Heart right ventricle (tissue), 16 donors: ENCODE results near the gene RAPGEF2. TPM values are rescaled to one million over a fixed set of nuclear protein-coding genes. Genes with fewer than 3 reads are reported as not detected.
"Not testable (repeated sequence)": the region's sequence is repeated elsewhere in the genome, so short reads cannot be mapped to it uniquely, and the experiment has no call there.

Experiments
- ATAC-seq, 8 donors: fragments of 200-7000 bp; cut with Tn5 transposase; one replicate each; pipeline ENCODE4 v1.9.1; 2020; ENCODE audit warnings: mild to moderate bottlenecking in 8 of 8, moderate library complexity in 8 of 8, moderate number of reproducible peaks in 1 of 8
- DNase-seq, 2 donors: peaks; one replicate each; pipeline ENCODE4 v3.0.0-alpha.2; 2020
- H3K27ac ChIP-seq, 10 donors: fragments of 200-600 bp; sonication (generic) in 2 of 10; one replicate each; pipeline versions ENCODE4 v1.5.0 to v1.8.0; 2020 to 2022; ENCODE audit warnings: mild to moderate bottlenecking in 3 of 10
- H3K27me3 ChIP-seq, 7 donors: fragments of 200-600 bp; one replicate each; pipeline ENCODE4 v1.8.0; 2021 to 2022; ENCODE audit warnings: mild to moderate bottlenecking in 2 of 7
- H3K36me3 ChIP-seq, 9 donors: fragments of 200-600 bp; sonication (generic) in 1 of 9; one replicate each; pipeline versions ENCODE4 v1.5.0 to v1.8.0; 2020 to 2022; ENCODE audit warnings: mild to moderate bottlenecking in 2 of 9
- H3K4me1 ChIP-seq, 9 donors: fragments of 200-600 bp; sonication (generic) in 1 of 9; one replicate each; pipeline versions ENCODE4 v1.5.0 to v1.8.0; 2020 to 2022; ENCODE audit warnings: mild to moderate bottlenecking in 4 of 9
- H3K4me3 ChIP-seq, 10 donors: fragments of 200-600 bp; sonication (generic) in 2 of 10; one replicate each; pipeline versions ENCODE4 v1.5.0 to v1.8.0; 2020 to 2022; ENCODE audit warnings: mild to moderate bottlenecking in 7 of 10, moderate library complexity in 2 of 10
- H3K9me3 ChIP-seq, 11 donors: fragments of 200-600 bp in 10 of 11; sonication (generic) in 2 of 11; one replicate each; pipeline versions ENCODE4 v1.5.0 to v1.8.0; 2013 to 2022; ENCODE audit warnings: mild to moderate bottlenecking in 2 of 11, control low read depth in 1 of 11, moderate library complexity in 1 of 11
- WGBS, 2 donors: extraction: QIAGEN DNeasy Blood & Tissue Kit; methylation state at CpG; one replicate each; pipeline ENCODE4 v1.1.7; 2013; ENCODE audit warnings: inconsistent platforms in 1 of 2; 5-methylcytosine and 5-hydroxymethylcytosine counted together
- intact Hi-C, 10 donors: fragments of 100-400 bp; cut with DNase I; formaldehyde crosslinking; loops; one replicate each; pipeline versions ENCODE4 v1.11.1 to v1.14.2; 2022
- polyA plus RNA-seq, 2 donors: library from polyadenylated mRNA; stranded (reverse); fragments of 200-250 nt; gene quantifications; one replicate each; pipeline ENCODE4 v1.2.3, GENCODE V29; 2013
- total RNA-seq, 10 donors: library from RNA; stranded (reverse); fragmentation: NEBNext Ultra II Directional in 3 of 10; extraction: Animal tissue kit (Norgen Biotek cat#: 25700) in 3 of 10; gene quantifications; one replicate each; pipeline versions ENCODE4 v1.2.1 to v1.2.4, GENCODE V29; 2021 to 2023
- TF ChIP-seq, protein P1 (sequence below), 9 donors: fragments of 200-600 bp; sonication (generic) in 2 of 9; IDR thresholded peaks; one replicate each; pipeline versions ENCODE4 v1.5.0 to v1.8.0; 2021 to 2022; ENCODE audit warnings: antibody characterized with exemption in 9 of 9, mild to moderate bottlenecking in 5 of 9, moderate library complexity in 1 of 9
- donor health status: Arrhythmogenic right ventricular cardiomyopathy.
- donor health status: ischemic (EF 13 %, LVEDD 7.1; RV severe dilation, severe dysfunction).
- donor health status: healthy with polysubstance abuse.
- donor health status: DM: no; HTN: yes; CAD: no.
- donor health status: DM: no; HTN: no; CAD: no.
- donor health status: ischemic (EF 25% LVEDD 6.9; RV normal size, moderate dysfunction).
- donor health status: ischemic (EF 25% LVEDD 5.7; RV mildly dilated, moderate dysfunction).
- donor health status: healthy.
- donor health status: DM: yes; HTN: yes; CAD: no.
- donor health status: Ischemic cardiomyopathy.
- donor health status: ischemic (EF 35%, LVEDD 5.7; RV mildly dilated, moderate dysfunction).
- donor health status: nonischemic (EF 11% LVEDD 7.7; RV severe dilation, severe dysfunction).
- donor health status: DM: yes; HTN: yes; CAD: no.
- donor health status: PGD.
- donor health status: ischemic (EF 29% LVEDD 5.4; RV normal size, mild dysfunction).
- donor health status: nonischemic (EF 23%, LVEDD 6.1; RV moderate dilation, normal function).

Gene RAPGEF2
- total and polyA plus RNA-seq, 12 donors: 9.2 to 68.8 (median 53.7) TPM

DNA sequence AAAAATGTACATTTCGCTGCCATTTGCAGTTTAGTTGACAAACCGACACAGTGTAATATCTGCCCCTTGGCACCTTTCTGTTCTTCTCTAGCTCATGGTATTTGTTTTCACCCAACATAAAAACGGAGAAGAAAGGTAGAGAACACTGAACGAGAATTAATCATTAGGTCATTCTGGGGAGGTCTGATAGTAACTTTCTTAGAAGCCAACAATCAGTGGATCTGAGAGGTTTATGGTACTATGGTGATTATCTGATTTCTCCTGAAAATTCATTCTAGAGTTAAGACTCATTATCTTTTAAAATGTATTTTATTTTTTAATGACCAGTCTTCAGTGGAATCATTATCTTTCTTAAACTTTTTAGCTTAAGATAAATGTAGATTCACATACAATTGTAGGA lies 8.5 kb downstream of the RAPGEF2 start:
- no peak overlapping the region for H3K4me3 ChIP-seq
- TF ChIP-seq, protein P1, sequence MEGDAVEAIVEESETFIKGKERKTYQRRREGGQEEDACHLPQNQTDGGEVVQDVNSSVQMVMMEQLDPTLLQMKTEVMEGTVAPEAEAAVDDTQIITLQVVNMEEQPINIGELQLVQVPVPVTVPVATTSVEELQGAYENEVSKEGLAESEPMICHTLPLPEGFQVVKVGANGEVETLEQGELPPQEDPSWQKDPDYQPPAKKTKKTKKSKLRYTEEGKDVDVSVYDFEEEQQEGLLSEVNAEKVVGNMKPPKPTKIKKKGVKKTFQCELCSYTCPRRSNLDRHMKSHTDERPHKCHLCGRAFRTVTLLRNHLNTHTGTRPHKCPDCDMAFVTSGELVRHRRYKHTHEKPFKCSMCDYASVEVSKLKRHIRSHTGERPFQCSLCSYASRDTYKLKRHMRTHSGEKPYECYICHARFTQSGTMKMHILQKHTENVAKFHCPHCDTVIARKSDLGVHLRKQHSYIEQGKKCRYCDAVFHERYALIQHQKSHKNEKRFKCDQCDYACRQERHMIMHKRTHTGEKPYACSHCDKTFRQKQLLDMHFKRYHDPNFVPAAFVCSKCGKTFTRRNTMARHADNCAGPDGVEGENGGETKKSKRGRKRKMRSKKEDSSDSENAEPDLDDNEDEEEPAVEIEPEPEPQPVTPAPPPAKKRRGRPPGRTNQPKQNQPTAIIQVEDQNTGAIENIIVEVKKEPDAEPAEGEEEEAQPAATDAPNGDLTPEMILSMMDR (IDR thresholded peaks at IDR 0.05): no peak
- H3K9me3 ChIP-seq: peaks cover 0 to 12% (median 0%) of the 10 kb centered on the region in 11 donors
- intact Hi-C loops: no loop called here
- H3K27ac ChIP-seq: peak overlapping the region in 1 of 10 donors; percentile 13
- no peak for DNase-seq
- H3K36me3 ChIP-seq: peaks cover 0 to 10% (median 0%) of the 10 kb centered on the region in 9 donors
- no peak for ATAC-seq
- peaks cover 0 to 66% (median 44%) of the 10 kb centered on the region in 9 donors for H3K4me1 ChIP-seq
- WGBS, 2 donors: 82 to 85% methylated on average over 4 of the region's 4 CpGs
- H3K27me3 ChIP-seq: no peaks in the 10 kb centered on the region

- Histone ChIP-seq H3K9me3 (peaks cover 0 to 14% (median 0%) of the 10 kb centered on the region in 11 donors), H3K4me1 (peaks cover 0 to 66% (median 38%) of the 10 kb centered on the region in 9 donors), H3K36me3 (peaks cover 0 to 11% (median 0%) of the 10 kb centered on the region in 9 donors)
- ATAC-seq, H3K27ac ChIP-seq, H3K4me3 ChIP-seq, DNase-seq, H3K27me3 ChIP-seq, intact Hi-C loops: not testable (repeated sequence)
- WGBS, 2 donors: 98 to 99% methylated on average over 7 of the region's 7 CpGs
These were observed 10.5 kb downstream of the RAPGEF2 start for GRCh38 chr4:159113366-159113765.

GRCh38 chr4:159116098-159116497 lies 13.2 kb downstream of the RAPGEF2 start:
- ATAC-seq, H3K4me3 ChIP-seq, H3K27me3 ChIP-seq, H3K27ac ChIP-seq, intact Hi-C loops, DNase-seq: not testable (repeated sequence)
- Histone ChIP-seq H3K4me1 (peaks cover 0 to 59% (median 20%) of the 10 kb centered on the region in 9 donors), H3K9me3 (peaks cover 0 to 14% (median 0%) of the 10 kb centered on the region in 11 donors), H3K36me3 (peaks cover 0 to 15% (median 0%) of the 10 kb centered on the region in 9 donors)
- WGBS, 2 donors: 91 to 93% methylated on average over 2 of the region's 2 CpGs

DNA sequence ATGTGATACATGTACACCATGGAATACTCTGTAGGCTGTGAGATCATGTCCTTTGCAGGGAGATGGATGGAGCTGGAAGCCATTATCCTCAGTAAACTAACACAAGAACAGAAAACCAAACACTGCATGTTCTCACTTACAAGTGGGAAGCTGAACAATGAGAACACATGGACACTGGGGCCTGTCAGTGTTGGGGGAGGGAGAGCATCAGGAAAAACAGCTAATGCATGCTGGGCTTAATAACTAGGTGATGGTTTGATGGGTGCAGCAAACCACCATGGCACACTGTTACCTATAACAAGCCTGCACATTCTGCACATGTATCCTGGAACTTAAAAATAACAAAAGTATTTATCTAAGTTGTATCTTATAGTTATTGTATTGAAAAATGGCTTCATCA lies 13.8 kb downstream of the RAPGEF2 start:
- Histone ChIP-seq H3K9me3 (peaks cover 0 to 14% (median 0%) of the 10 kb centered on the region in 11 donors), H3K36me3 (peaks cover 0 to 15% (median 0%) of the 10 kb centered on the region in 9 donors), H3K4me1 (peaks cover 0 to 59% (median 16%) of the 10 kb centered on the region in 9 donors), H3K27ac (peak overlapping the region in 1 of 10 donors; percentile 15)
- DNase-seq, H3K4me3 ChIP-seq, intact Hi-C loops, ATAC-seq, H3K27me3 ChIP-seq: not testable (repeated sequence)

DNA sequence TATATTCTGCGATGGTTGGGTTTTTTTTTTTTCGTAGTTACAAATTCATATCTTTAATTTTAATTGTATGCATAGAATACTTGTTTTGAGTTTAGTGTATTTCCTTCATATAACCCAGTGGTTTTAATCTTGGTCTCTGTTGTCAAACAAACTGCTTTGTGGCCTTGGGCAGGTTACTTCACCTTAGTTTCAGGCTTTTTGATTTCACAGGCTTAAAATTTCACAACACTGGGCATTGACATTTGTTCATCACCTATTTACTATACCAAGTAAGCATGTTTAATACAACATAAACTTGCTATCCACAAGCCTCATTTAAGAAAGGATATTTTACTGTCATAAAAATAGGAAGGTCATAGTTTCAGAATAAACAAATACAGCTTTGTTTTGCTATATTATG lies 14.7 kb downstream of the RAPGEF2 start:
- peaks cover 0 to 14% (median 0%) of the 10 kb centered on the region in 11 donors for H3K9me3 ChIP-seq
- 76 to 83% methylated on average over 2 of the region's 2 CpGs for WGBS, 2 donors
- peaks cover 0 to 58% (median 14%) of the 10 kb centered on the region in 9 donors for H3K4me1 ChIP-seq
- intact Hi-C loops: no loop called here
- no peak for ATAC-seq
- H3K4me3 ChIP-seq: no peak overlapping the region
- TF ChIP-seq, protein P1 (IDR thresholded peaks at IDR 0.05): no peak
- no peaks in the 10 kb centered on the region for H3K27me3 ChIP-seq
- peaks cover 0 to 15% (median 0%) of the 10 kb centered on the region in 9 donors for H3K36me3 ChIP-seq
- no peak for DNase-seq
- no peak overlapping the region for H3K27ac ChIP-seq

GRCh38 chr4:159117968-159118367 lies 15.1 kb downstream of the RAPGEF2 start:
- peaks cover 0 to 62% (median 14%) of the 10 kb centered on the region in 9 donors for H3K4me1 ChIP-seq
- H3K36me3 ChIP-seq: peaks cover 0 to 15% (median 0%) of the 10 kb centered on the region in 9 donors
- peak in 1 of 8 donors; percentile 61 for ATAC-seq
- H3K27ac ChIP-seq: no peak overlapping the region
- no peaks in the 10 kb centered on the region for H3K27me3 ChIP-seq
- H3K4me3 ChIP-seq: no peak overlapping the region
- 72% methylated on average over 2 of the region's 2 CpGs for WGBS, 2 donors
- TF ChIP-seq, protein P1 (IDR thresholded peaks at IDR 0.05): no peak
- peaks cover 0 to 14% (median 0%) of the 10 kb centered on the region in 11 donors for H3K9me3 ChIP-seq
- no peak for DNase-seq
- intact Hi-C loops: no loop called here
